ENCODE data around the gene WDFY4.

Gene WDFY4

GRCh38 chr10:48780341-48780740, 95.7 kb downstream of the WDFY4 start:
- Histone ChIP-seq H3K4me2 (ENCODE audit: low read depth, low read length, poor library complexity, severe bottlenecking) (no peak overlapping the region), H3F3A (ENCODE audit: low read depth) (no peaks in the 10 kb centered on the region), H2AFZ (ENCODE audit: low read length) (no peak overlapping the region), H3K9ac (ENCODE audit: low read depth, low read length, poor library complexity, severe bottlenecking) (no peak overlapping the region), H3K9me3 (ENCODE audit: insufficient read depth, low read depth, low read length) (no peaks in the 10 kb centered on the region), H3K4me3 (ENCODE audit: low read length, poor library complexity, severe bottlenecking) (no peak overlapping the region), H3K4me1 (ENCODE audit: insufficient read depth, low read length, poor library complexity, severe bottlenecking) (no peaks in the 10 kb centered on the region), H3K27me3 (ENCODE audit: insufficient read depth, low read length, poor library complexity, severe bottlenecking) (peaks cover 6% of the 10 kb centered on the region), H3K36me3 (ENCODE audit: insufficient read depth, low read length) (no peaks in the 10 kb centered on the region), H3K79me2 (ENCODE audit: insufficient read depth, low read length) (no peaks in the 10 kb centered on the region), H4K20me1 (ENCODE audit: insufficient read depth, low read length, poor library complexity, severe bottlenecking) (no peaks in the 10 kb centered on the region), H3K9me2 (replicated peaks; ENCODE audit: low read depth, low read length) (no peaks in the 10 kb centered on the region)
- TF ChIP-seq, protein P1, sequence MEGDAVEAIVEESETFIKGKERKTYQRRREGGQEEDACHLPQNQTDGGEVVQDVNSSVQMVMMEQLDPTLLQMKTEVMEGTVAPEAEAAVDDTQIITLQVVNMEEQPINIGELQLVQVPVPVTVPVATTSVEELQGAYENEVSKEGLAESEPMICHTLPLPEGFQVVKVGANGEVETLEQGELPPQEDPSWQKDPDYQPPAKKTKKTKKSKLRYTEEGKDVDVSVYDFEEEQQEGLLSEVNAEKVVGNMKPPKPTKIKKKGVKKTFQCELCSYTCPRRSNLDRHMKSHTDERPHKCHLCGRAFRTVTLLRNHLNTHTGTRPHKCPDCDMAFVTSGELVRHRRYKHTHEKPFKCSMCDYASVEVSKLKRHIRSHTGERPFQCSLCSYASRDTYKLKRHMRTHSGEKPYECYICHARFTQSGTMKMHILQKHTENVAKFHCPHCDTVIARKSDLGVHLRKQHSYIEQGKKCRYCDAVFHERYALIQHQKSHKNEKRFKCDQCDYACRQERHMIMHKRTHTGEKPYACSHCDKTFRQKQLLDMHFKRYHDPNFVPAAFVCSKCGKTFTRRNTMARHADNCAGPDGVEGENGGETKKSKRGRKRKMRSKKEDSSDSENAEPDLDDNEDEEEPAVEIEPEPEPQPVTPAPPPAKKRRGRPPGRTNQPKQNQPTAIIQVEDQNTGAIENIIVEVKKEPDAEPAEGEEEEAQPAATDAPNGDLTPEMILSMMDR (conservative IDR thresholded peaks at IDR 0.05; ENCODE audit: low read length), result no peak
- TF ChIP-seq EZH2phosphoT487 (IDR thresholded peaks at IDR 0.05; ENCODE audit: borderline replicate concordance), result no peak

DNA sequence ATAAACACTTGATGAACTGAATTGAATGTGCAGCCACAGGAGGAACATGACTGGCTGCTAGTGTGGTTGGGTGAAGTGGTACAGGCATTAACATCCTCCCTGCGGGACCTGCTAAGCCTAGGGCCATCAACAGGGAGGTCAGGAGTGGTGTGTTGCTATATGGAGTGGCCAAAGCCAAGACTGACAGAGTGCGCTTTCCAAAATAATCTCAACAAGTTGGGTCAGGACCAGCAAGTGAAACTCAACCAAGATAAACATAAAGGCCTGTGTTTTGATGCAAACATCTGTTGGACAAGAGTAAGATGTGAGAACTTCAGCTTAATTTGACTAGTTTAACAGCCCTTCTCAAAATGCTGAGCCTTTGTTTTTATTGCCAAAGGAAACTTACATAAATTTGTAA, 97.7 kb downstream of the WDFY4 start:
- no peak overlapping the region for H2AFZ ChIP-seq (ENCODE audit: low read length)
- TF ChIP-seq, protein P1 (conservative IDR thresholded peaks at IDR 0.05; ENCODE audit: low read length), result no peak
- no peak for TF ChIP-seq EZH2phosphoT487 (IDR thresholded peaks at IDR 0.05; ENCODE audit: borderline replicate concordance)
- H3K4me2 ChIP-seq (ENCODE audit: low read depth, low read length, poor library complexity, severe bottlenecking), result no peak overlapping the region
- no peaks in the 10 kb centered on the region for H4K20me1 ChIP-seq (ENCODE audit: insufficient read depth, low read length, poor library complexity, severe bottlenecking)
- H3K4me1 ChIP-seq (ENCODE audit: insufficient read depth, low read length, poor library complexity, severe bottlenecking), result no peaks in the 10 kb centered on the region
- H3K36me3 ChIP-seq (ENCODE audit: insufficient read depth, low read length), result no peaks in the 10 kb centered on the region
- H3K9me2 ChIP-seq (replicated peaks; ENCODE audit: low read depth, low read length), result no peaks in the 10 kb centered on the region
- H3F3A ChIP-seq (ENCODE audit: low read depth), result no peaks in the 10 kb centered on the region
- H3K27me3 ChIP-seq (ENCODE audit: insufficient read depth, low read length, poor library complexity, severe bottlenecking), result peaks cover 6% of the 10 kb centered on the region
- H3K9ac ChIP-seq (ENCODE audit: low read depth, low read length, poor library complexity, severe bottlenecking), result no peak overlapping the region
- no peaks in the 10 kb centered on the region for H3K79me2 ChIP-seq (ENCODE audit: insufficient read depth, low read length)
- no peak overlapping the region for H3K4me3 ChIP-seq (ENCODE audit: low read length, poor library complexity, severe bottlenecking)
- H3K9me3 ChIP-seq (ENCODE audit: insufficient read depth, low read depth, low read length), result no peaks in the 10 kb centered on the region

DNA sequence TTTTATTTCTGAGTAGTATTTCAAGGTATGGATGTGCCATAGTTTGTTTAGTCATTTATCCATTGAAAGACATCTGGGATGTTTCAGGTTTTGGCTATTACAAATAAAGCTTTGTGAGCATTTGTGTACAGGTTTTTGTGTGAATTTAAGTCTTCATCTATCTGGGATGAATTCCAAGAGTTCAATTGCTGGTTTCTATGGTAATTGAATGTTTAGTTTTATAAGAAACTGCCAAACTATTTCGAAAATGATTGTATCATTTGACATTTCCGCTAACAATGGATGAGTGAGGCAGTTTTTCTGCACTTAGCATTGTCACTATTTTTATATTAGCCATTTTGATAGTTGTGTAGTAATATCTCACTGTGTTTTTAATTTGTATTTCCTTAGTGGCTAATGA, 99.4 kb downstream of the WDFY4 start:
- H3K27me3 ChIP-seq (ENCODE audit: insufficient read depth, low read length, poor library complexity, severe bottlenecking), result peaks cover 13% of the 10 kb centered on the region
- H3F3A ChIP-seq (ENCODE audit: low read depth), result no peaks in the 10 kb centered on the region
- H2AFZ ChIP-seq (ENCODE audit: low read length), result no peak overlapping the region
- no peaks in the 10 kb centered on the region for H4K20me1 ChIP-seq (ENCODE audit: insufficient read depth, low read length, poor library complexity, severe bottlenecking)
- no peak overlapping the region for H3K4me3 ChIP-seq (ENCODE audit: low read length, poor library complexity, severe bottlenecking)
- H3K4me2 ChIP-seq (ENCODE audit: low read depth, low read length, poor library complexity, severe bottlenecking), result no peak overlapping the region
- no peaks in the 10 kb centered on the region for H3K4me1 ChIP-seq (ENCODE audit: insufficient read depth, low read length, poor library complexity, severe bottlenecking)
- H3K9me3 ChIP-seq (ENCODE audit: insufficient read depth, low read depth, low read length), result no peaks in the 10 kb centered on the region
- H3K79me2 ChIP-seq (ENCODE audit: insufficient read depth, low read length), result no peaks in the 10 kb centered on the region
- no peaks in the 10 kb centered on the region for H3K9me2 ChIP-seq (replicated peaks; ENCODE audit: low read depth, low read length)
- no peak overlapping the region for H3K9ac ChIP-seq (ENCODE audit: low read depth, low read length, poor library complexity, severe bottlenecking)
- H3K36me3 ChIP-seq (ENCODE audit: insufficient read depth, low read length), result no peaks in the 10 kb centered on the region
- no peak for TF ChIP-seq EZH2phosphoT487 (IDR thresholded peaks at IDR 0.05; ENCODE audit: borderline replicate concordance)
- TF ChIP-seq, protein P1 (conservative IDR thresholded peaks at IDR 0.05; ENCODE audit: low read length), result no peak
